AG04450 (cell line): ENCODE data around the gene CHRDL2. TPM values are rescaled to one million over a fixed set of nuclear protein-coding genes. Genes with fewer than 3 reads are reported as not detected.

Experiments used
- CTCF ChIA-PET: fragments of 300-600, 350-600 bp; formaldehyde crosslinking; extraction: SDS; loops from one replicate; lab custom pipeline; 2022; ENCODE audit warnings: antibody characterized with exemption, inconsistent platforms; lab: Charles Lee
- POLR2A ChIA-PET: fragments of 350-600 bp; formaldehyde crosslinking; extraction: SDS; loops from one replicate; lab custom pipeline; 2021; ENCODE audit warnings: antibody characterized with exemption, inconsistent platforms; lab: Yijun Ruan, JAX
- DNase-seq: peaks from one replicate; pipeline ENCODE4 v3.0.0-alpha.2; 2011; ENCODE audit warnings: low read depth, low spot score
- H3K27ac ChIP-seq: one replicate; pipeline ENCODE4 v1.5.1; 2012; ENCODE audit warnings: low read depth, low read length, control low read depth
- H3K27me3 ChIP-seq: one replicate; pipeline ENCODE4 v1.6.0; 2012; ENCODE audit warnings: low read length; ENCODE audit not compliant: control insufficient read depth, insufficient read depth
- H3K4me3 ChIP-seq: 2 replicates; pipeline ENCODE4 v1.5.1; 2011; ENCODE audit warnings: mild to moderate bottlenecking, low read depth, low read length, control low read depth
- H3K9me3 ChIP-seq: 2 replicates; pipeline ENCODE4 v1.5.1; 2012; ENCODE audit warnings: low read length; ENCODE audit not compliant: control insufficient read depth, insufficient read depth
- polyA plus RNA-seq: library from polyadenylated mRNA; depleted of rRNA; stranded (reverse); fragments of >200 nt; gene quantifications from 2 replicates; pipeline ENCODE4 v1.2.3, GENCODE V29; 2011
- TF ChIP-seq, protein P1 (sequence below): IDR thresholded peaks from 2 replicates; pipeline ENCODE4 v1.5.1; 2011; ENCODE audit warnings: low read depth, low read length, control low read depth, inconsistent platforms

The CHRDL2 gene
- polyA plus RNA-seq, 1 experiment = 0.88 TPM

GRCh38 chr11:74678591-74679512 is 52.4 kb downstream of the CHRDL2 start:
- no peak overlapping the region for H3K27ac ChIP-seq
- TF ChIP-seq, protein P1, sequence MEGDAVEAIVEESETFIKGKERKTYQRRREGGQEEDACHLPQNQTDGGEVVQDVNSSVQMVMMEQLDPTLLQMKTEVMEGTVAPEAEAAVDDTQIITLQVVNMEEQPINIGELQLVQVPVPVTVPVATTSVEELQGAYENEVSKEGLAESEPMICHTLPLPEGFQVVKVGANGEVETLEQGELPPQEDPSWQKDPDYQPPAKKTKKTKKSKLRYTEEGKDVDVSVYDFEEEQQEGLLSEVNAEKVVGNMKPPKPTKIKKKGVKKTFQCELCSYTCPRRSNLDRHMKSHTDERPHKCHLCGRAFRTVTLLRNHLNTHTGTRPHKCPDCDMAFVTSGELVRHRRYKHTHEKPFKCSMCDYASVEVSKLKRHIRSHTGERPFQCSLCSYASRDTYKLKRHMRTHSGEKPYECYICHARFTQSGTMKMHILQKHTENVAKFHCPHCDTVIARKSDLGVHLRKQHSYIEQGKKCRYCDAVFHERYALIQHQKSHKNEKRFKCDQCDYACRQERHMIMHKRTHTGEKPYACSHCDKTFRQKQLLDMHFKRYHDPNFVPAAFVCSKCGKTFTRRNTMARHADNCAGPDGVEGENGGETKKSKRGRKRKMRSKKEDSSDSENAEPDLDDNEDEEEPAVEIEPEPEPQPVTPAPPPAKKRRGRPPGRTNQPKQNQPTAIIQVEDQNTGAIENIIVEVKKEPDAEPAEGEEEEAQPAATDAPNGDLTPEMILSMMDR = no peak
- DNase-seq = no peak
- ChIA-PET CTCF (interaction anchor here (0.7 kb wide), 1 partner anchor 24 kb away, joined by 3 read pairs; no protein-coding TSS in a partner anchor), POLR2A (no interaction called here)
- H3K4me3 ChIP-seq = no peak overlapping the region
- H3K27me3 ChIP-seq = no peaks in the 10 kb centered on the region
- peaks cover 10% of the 10 kb centered on the region for H3K9me3 ChIP-seq

GRCh38 chr11:74678041-74678440 is 53.2 kb downstream of the CHRDL2 start:
- CTCF ChIA-PET = interaction anchor here (0.7 to 2.1 kb wide), 2 partner anchors 23 to 25 kb away, joined by 3 to 11 read pairs; no protein-coding TSS in a partner anchor
- no peak overlapping the region for H3K4me3 ChIP-seq
- no peak overlapping the region for H3K27ac ChIP-seq
- H3K27me3 ChIP-seq = no peaks in the 10 kb centered on the region
- peaks cover 10% of the 10 kb centered on the region for H3K9me3 ChIP-seq
- POLR2A ChIA-PET = interaction anchor here (0.6 to 0.9 kb wide), 2 partner anchors 28 to 35 kb away, joined by 3 to 5 read pairs; no protein-coding TSS in a partner anchor
- TF ChIP-seq, protein P1 = no peak
- DNase-seq = no peak

DNA sequence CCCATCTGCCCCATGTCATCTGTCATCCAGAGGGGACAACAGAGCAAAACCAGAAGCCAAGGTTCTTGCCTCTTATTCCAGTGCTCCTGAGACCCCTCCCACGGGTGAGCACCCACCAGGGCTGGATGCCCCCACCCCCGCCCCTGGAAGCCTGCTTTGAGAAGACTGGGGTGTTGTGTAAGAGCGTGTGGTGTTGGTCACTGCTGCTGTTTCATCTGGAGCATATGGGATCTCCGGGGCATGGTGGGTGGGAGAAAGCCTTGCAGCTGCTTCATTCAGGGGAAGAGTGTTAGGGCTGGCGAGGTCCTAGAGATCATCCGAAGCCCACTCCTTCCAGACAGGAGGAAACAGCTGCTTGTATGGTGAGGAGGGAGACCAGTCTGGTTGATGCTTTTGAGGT is 54.1 kb downstream of the CHRDL2 start:
- CTCF ChIA-PET = interaction anchor here (0.7 to 2.1 kb wide), 3 partner anchors 24 to 63 kb away, joined by 3 to 11 read pairs (median 8); no protein-coding TSS in a partner anchor
- TF ChIP-seq, protein P1 = no peak
- Histone ChIP-seq H3K27ac (no peak overlapping the region), H3K27me3 (no peaks in the 10 kb centered on the region), H3K9me3 (peaks cover 10% of the 10 kb centered on the region), H3K4me3 (no peak overlapping the region)
- DNase-seq = no peak
- POLR2A ChIA-PET = interaction anchor here (0.9 to 1.6 kb wide), 2 partner anchors 9 to 27 kb away, joined by 3 to 4 read pairs; no protein-coding TSS in a partner anchor

- TF ChIP-seq, protein P1 = no peak
- CTCF ChIA-PET = interaction anchor here (0.7 to 2.1 kb wide), 4 partner anchors 10 to 63 kb away, joined by 3 to 11 read pairs (median 6); no protein-coding TSS in a partner anchor
- no peak overlapping the region for H3K27ac ChIP-seq
- no peak overlapping the region for H3K4me3 ChIP-seq
- no peaks in the 10 kb centered on the region for H3K27me3 ChIP-seq
- H3K9me3 ChIP-seq = peaks cover 10% of the 10 kb centered on the region
- no peak for DNase-seq
- POLR2A ChIA-PET = interaction anchor here (1.6 kb wide), 1 partner anchor 10 kb away, joined by 4 read pairs; no protein-coding TSS in a partner anchor
These were observed 54.6 kb downstream of the CHRDL2 start for GRCh38 chr11:74676596-74676995.
